ENCODE data around the gene PAIP2.
"Not testable (repeated sequence)": the region's sequence is repeated elsewhere in the genome, so short reads cannot be mapped to it uniquely, and the experiment has no call there.

The PAIP2 gene

GRCh38 chr5:139306197-139306596 lies 35.5 kb upstream of the PAIP2 start:
- no peak for TF ChIP-seq CTCF (IDR thresholded peaks at IDR 0.05; ENCODE audit: low read depth, low read length, missing control alignments)
- DNase-seq (ENCODE audit: extremely low read depth, low read depth), result no peak
- no peak overlapping the region for H3K4me3 ChIP-seq (replicated peaks; ENCODE audit: low read depth, low read length)

GRCh38 chr5:139306628-139307379 lies 34.9 kb upstream of the PAIP2 start:
- no peak for DNase-seq (ENCODE audit: extremely low read depth, low read depth)
- no peak for TF ChIP-seq CTCF (IDR thresholded peaks at IDR 0.05; ENCODE audit: low read depth, low read length, missing control alignments)
- no peak overlapping the region for H3K4me3 ChIP-seq (replicated peaks; ENCODE audit: low read depth, low read length)

GRCh38 chr5:139308797-139309196 lies 32.9 kb upstream of the PAIP2 start:
- TF ChIP-seq CTCF (IDR thresholded peaks at IDR 0.05; ENCODE audit: low read depth, low read length, missing control alignments), result no peak
- no peak for DNase-seq (ENCODE audit: extremely low read depth, low read depth)
- no peak overlapping the region for H3K4me3 ChIP-seq (replicated peaks; ENCODE audit: low read depth, low read length)

GRCh38 chr5:139310715-139311186 lies 30.9 kb upstream of the PAIP2 start:
- H3K4me3 ChIP-seq (replicated peaks; ENCODE audit: low read depth, low read length); DNase-seq (ENCODE audit: extremely low read depth, low read depth): not testable (repeated sequence)

GRCh38 chr5:139312075-139312474 lies 29.6 kb upstream of the PAIP2 start:
- no peak overlapping the region for H3K4me3 ChIP-seq (replicated peaks; ENCODE audit: low read depth, low read length)
- no peak for TF ChIP-seq CTCF (IDR thresholded peaks at IDR 0.05; ENCODE audit: low read depth, low read length, missing control alignments)
- DNase-seq (ENCODE audit: extremely low read depth, low read depth), result no peak

- no peak overlapping the region for H3K4me3 ChIP-seq (replicated peaks; ENCODE audit: low read depth, low read length)
- DNase-seq (ENCODE audit: extremely low read depth, low read depth), result no peak
- TF ChIP-seq CTCF (IDR thresholded peaks at IDR 0.05; ENCODE audit: low read depth, low read length, missing control alignments), result no peak
Observed at GRCh38 chr5:139314276-139314675, 27.4 kb upstream of the PAIP2 start.

GRCh38 chr5:139315056-139315615 lies 26.5 kb upstream of the PAIP2 start:
- no peak for DNase-seq (ENCODE audit: extremely low read depth, low read depth)
- H3K4me3 ChIP-seq (replicated peaks; ENCODE audit: low read depth, low read length), result no peak overlapping the region
- TF ChIP-seq CTCF (IDR thresholded peaks at IDR 0.05; ENCODE audit: low read depth, low read length, missing control alignments), result no peak

Measured in HFF-Myc (cell line).